ENCODE measurements around the gene UBA3. TPM values are rescaled to one million over a fixed set of nuclear protein-coding genes. Genes with fewer than 3 reads are reported as not detected.

UBA3 gene
- total RNA-seq, 4 donors from 2014 or later: 39.5 to 72.3 (median 46.1) TPM

DNA sequence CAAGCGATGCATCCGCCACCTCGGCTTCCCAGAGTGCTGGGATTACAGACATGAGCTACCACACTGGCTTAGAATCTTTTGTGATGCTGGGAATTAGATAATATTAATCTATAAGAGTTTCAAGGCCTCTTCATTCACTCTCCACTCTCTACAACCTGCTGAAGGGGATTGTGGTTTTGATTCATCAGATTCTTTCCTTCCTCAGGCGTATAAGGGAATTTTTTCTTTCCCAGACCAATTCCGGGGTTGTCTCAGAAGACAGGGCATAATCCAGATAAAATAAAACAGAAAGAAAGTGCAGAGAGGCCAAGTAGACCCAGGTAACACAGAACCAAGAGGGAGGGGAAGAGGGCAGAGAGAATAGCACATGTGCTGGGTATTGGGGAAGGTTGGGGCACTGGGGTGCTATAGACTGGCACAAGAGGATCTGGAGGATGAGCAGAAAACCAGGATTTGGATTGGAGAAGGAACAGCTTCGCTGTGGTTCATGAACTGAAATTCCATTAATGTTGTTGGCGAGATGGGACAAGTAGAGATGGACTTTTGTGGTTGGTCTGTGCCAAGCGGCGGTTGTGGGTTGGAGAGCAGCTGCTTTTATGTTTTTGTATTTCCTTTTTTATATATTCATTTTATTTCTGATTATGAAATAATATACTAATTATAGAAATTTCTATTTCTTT is 17.4 kb upstream of the UBA3 start:
- WGBS: 86% methylated on average over 9 of the region's 9 CpGs
- H3K27me3 ChIP-seq: no peaks in the 10 kb centered on the region
- TF ChIP-seq POLR2A (IDR thresholded peaks at IDR 0.05; ENCODE audit: low read depth): no peak
- no peak for TF ChIP-seq CTCF (IDR thresholded peaks at IDR 0.05)
- TF ChIP-seq EP300 (IDR thresholded peaks at IDR 0.05): no peak
- no peak for TF ChIP-seq POLR2AphosphoS5 (IDR thresholded peaks at IDR 0.05)
- H3K9me3 ChIP-seq: no peaks in the 10 kb centered on the region
- H3K4me1 ChIP-seq: peaks cover 52 to 82% (median 80%) of the 10 kb centered on the region in 4 donors
- peak overlapping the region in 2 of 4 donors; percentile 60 to 95 for H3K27ac ChIP-seq (replicated peaks in 1 of 4)
- intact Hi-C loops (cut with DNase I): no loop called here
- no peak for DNase-seq (ENCODE audit: extremely low spot score)
- peaks cover 5 to 19% (median 9%) of the 10 kb centered on the region in 4 donors for H3K36me3 ChIP-seq
- H3K4me3 ChIP-seq: no peak overlapping the region

DNA sequence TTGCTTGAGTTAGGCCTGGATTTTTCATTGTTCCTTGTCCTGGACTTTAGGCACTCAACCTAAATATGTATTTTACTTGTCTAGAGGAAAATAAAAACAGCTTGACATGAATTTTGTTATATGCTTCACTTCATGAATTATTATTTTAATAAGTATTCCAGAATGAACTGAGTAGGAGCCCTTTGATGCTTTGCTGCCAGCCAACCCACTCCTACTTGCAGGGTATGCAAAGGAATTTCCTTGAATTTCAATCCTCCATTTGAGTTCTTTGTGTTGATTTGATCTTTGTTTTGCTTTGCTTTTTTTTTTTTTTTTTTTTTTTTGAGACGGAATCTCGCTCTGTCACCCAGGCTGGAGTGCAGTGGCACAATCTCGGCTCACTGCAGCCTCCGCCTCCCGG is 16.1 kb upstream of the UBA3 start:
- peaks cover 0 to 8% (median 0%) of the 10 kb centered on the region in 4 donors for H3K36me3 ChIP-seq
- no peak overlapping the region for H3K4me3 ChIP-seq
- intact Hi-C loops (cut with DNase I): no loop called here
- TF ChIP-seq POLR2A (IDR thresholded peaks at IDR 0.05; ENCODE audit: low read depth) (no peak), EP300 (IDR thresholded peaks at IDR 0.05) (no peak), CTCF (IDR thresholded peaks at IDR 0.05) (no peak), POLR2AphosphoS5 (IDR thresholded peaks at IDR 0.05) (no peak)
- peak overlapping the region; percentile 58 to 95 (median 76) for H3K27ac ChIP-seq (replicated peaks in 1 of 4)
- H3K27me3 ChIP-seq: no peaks in the 10 kb centered on the region
- DNase-seq (ENCODE audit: extremely low spot score): no peak
- no peaks in the 10 kb centered on the region for H3K9me3 ChIP-seq
- peaks cover 63 to 94% (median 91%) of the 10 kb centered on the region in 4 donors for H3K4me1 ChIP-seq
- 75% methylated on average over 5 of the region's 5 CpGs for WGBS

DNA sequence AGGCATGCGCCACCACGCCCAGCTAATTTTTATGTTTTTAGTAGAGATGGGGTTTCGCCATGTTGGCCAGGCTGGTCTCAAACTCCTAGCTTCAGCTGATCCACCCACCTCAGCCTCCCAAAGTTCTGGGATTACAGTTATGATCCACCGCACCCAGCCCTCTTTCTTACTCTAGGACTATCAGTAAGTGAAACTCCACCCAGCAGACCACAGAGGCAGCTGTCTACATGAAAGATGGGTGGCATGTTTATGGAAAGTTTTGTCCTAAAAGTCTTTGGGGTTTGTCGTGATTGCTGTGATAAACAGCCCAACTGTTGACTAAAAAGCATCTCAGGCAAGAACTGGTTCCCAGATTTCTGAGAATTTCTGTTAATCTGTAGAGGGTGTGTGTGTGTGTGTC is 15.5 kb upstream of the UBA3 start:
- TF ChIP-seq POLR2AphosphoS5 (IDR thresholded peaks at IDR 0.05) (no peak), CTCF (IDR thresholded peaks at IDR 0.05) (no peak), EP300 (IDR thresholded peaks at IDR 0.05) (no peak), POLR2A (IDR thresholded peaks at IDR 0.05; ENCODE audit: low read depth) (no peak)
- Histone ChIP-seq H3K4me1 (peaks cover 70 to 96% (median 93%) of the 10 kb centered on the region in 4 donors), H3K27ac (replicated peaks in 1 of 4) (peak overlapping the region; percentile 58 to 95 (median 76)), H3K36me3 (peaks cover 0 to 8% (median 3%) of the 10 kb centered on the region in 4 donors), H3K9me3 (no peaks in the 10 kb centered on the region), H3K4me3 (no peak overlapping the region), H3K27me3 (no peaks in the 10 kb centered on the region)
- no peak for DNase-seq (ENCODE audit: extremely low spot score)
- intact Hi-C loops (cut with DNase I): no loop called here
- 72% methylated on average over 5 of the region's 5 CpGs for WGBS

GRCh38 chr3:69094467-69095205 is 14.5 kb upstream of the UBA3 start:
- H3K4me1 ChIP-seq: peaks cover 79 to 98% (median 93%) of the 10 kb centered on the region in 4 donors
- H3K27me3 ChIP-seq: no peaks in the 10 kb centered on the region
- intact Hi-C loops (cut with DNase I): no loop called here
- H3K36me3 ChIP-seq: peaks cover 0 to 8% (median 2%) of the 10 kb centered on the region in 4 donors
- no peak overlapping the region for H3K4me3 ChIP-seq
- peak overlapping the region; percentile 60 to 95 (median 82) for H3K27ac ChIP-seq (replicated peaks in 1 of 4)
- no peaks in the 10 kb centered on the region for H3K9me3 ChIP-seq
- no peak for DNase-seq (ENCODE audit: extremely low spot score)
- WGBS: 28% methylated on average over 8 of the region's 8 CpGs
- TF ChIP-seq POLR2A (IDR thresholded peaks at IDR 0.05; ENCODE audit: low read depth): no peak
- TF ChIP-seq POLR2AphosphoS5 (IDR thresholded peaks at IDR 0.05): no peak
- TF ChIP-seq CTCF (IDR thresholded peaks at IDR 0.05): no peak
- no peak for TF ChIP-seq EP300 (IDR thresholded peaks at IDR 0.05)
